Fibroblast of lung (primary cell): Measurements from ENCODE around the gene SPSB1. TPM values are rescaled to one million over a fixed set of nuclear protein-coding genes. Genes with fewer than 3 reads are reported as not detected.

ENCODE experiments used
- DNase-seq, 2 donors: peaks; one replicate each; pipeline versions ENCODE4 v3.0.0 to v3.0.0-alpha.2; 2010; ENCODE audit warnings: low read depth in 2 of 2
- H2AFZ ChIP-seq: 2 replicates; pipeline ENCODE4 v1.5.1; 2012; ENCODE audit warnings: low read length, control low read depth, inconsistent platforms
- H3K27ac ChIP-seq: 2 replicates; pipeline ENCODE4 v1.5.1; 2011; ENCODE audit warnings: low read length, control low read depth; ENCODE audit not compliant: insufficient read depth
- H3K27me3 ChIP-seq: 2 replicates; pipeline ENCODE4 v1.5.1; 2011; ENCODE audit warnings: mild to moderate bottlenecking, low read length; ENCODE audit not compliant: control insufficient read depth, insufficient read depth
- H3K36me3 ChIP-seq: 2 replicates; pipeline ENCODE4 v1.5.1; 2011; ENCODE audit warnings: low read length; ENCODE audit not compliant: control insufficient read depth, insufficient read depth
- H3K4me1 ChIP-seq: 2 replicates; pipeline ENCODE4 v1.5.1; 2011; ENCODE audit warnings: low read length; ENCODE audit not compliant: control insufficient read depth, insufficient read depth; ENCODE audit errors: extremely low read depth
- H3K4me2 ChIP-seq: 2 replicates; pipeline ENCODE4 v1.5.1; 2011; ENCODE audit warnings: low read length, control low read depth; ENCODE audit not compliant: insufficient read depth; ENCODE audit errors: extremely low read depth
- H3K4me3 ChIP-seq, 4 experiments: fragments of 200-600 bp in 1 of 4; sonication (generic) in 1 of 4; replicated peaks in 1 of 4; 2 replicates each; pipeline ENCODE4 v1.5.1; 2011 to 2016; ENCODE audit warnings: low read length in 4 of 4, low read depth in 3 of 4, mild to moderate bottlenecking in 3 of 4, control low read depth in 2 of 4, inconsistent platforms in 1 of 4, mixed read lengths in 1 of 4; ENCODE audit not compliant: insufficient read depth in 1 of 4; ENCODE audit errors: control extremely low read depth in 1 of 4
- H3K79me2 ChIP-seq: 2 replicates; pipeline ENCODE4 v1.5.1; 2012; ENCODE audit warnings: mild to moderate bottlenecking, low read length, inconsistent platforms; ENCODE audit not compliant: control insufficient read depth, insufficient read depth
- H3K9ac ChIP-seq: 2 replicates; pipeline ENCODE4 v1.5.1; 2011; ENCODE audit warnings: mild to moderate bottlenecking, low read length, control low read depth; ENCODE audit not compliant: insufficient read depth
- H3K9me3 ChIP-seq: 2 replicates; pipeline ENCODE4 v1.5.1; 2012; ENCODE audit warnings: low read depth, low read length; ENCODE audit not compliant: control insufficient read depth, insufficient read depth
- H4K20me1 ChIP-seq: 2 replicates; pipeline ENCODE4 v1.5.1; 2011; ENCODE audit warnings: low read length; ENCODE audit not compliant: control insufficient read depth, insufficient read depth; ENCODE audit errors: extremely low read depth
- EZH2 ChIP-seq: IDR thresholded peaks from 2 replicates; pipeline ENCODE4 v1.5.1; 2012; ENCODE audit warnings: low read length, control low read depth, mild to moderate bottlenecking; ENCODE audit errors: missing control alignments
- polyA minus RNA-seq: library from RNA; depleted of rRNA, polyadenylated mRNA; stranded (reverse); fragments of >200 nt; gene quantifications from 2 replicates; pipeline ENCODE4 v1.2.3, GENCODE V29; 2011; ENCODE audit warnings: low replicate concordance
- polyA plus RNA-seq, 2 donors: library from polyadenylated mRNA; depleted of rRNA in 1 of 2; stranded (reverse) in 1 of 2; unstranded in 1 of 2; fragments of >200 nt; gene quantifications; 2 replicates each; pipeline ENCODE4 v1.2.1, GENCODE V29; 2011 to 2012; ENCODE audit warnings: missing spikeins in 1 of 2
- total RNA-seq: library from RNA; depleted of rRNA; stranded (reverse); fragments of >200 nt; gene quantifications from 2 replicates; pipeline ENCODE4 v1.2.1, GENCODE V29; 2014
- TF ChIP-seq, protein P1 (sequence below), 2 donors: IDR thresholded peaks in 1 of 2; conservative IDR thresholded peaks in 1 of 2; 1 replicate in 1 of 2; 2 replicates in 1 of 2; pipeline ENCODE4 v1.5.1; 2011 to 2012; ENCODE audit warnings: low read length in 2 of 2, control low read depth in 1 of 2, inconsistent platforms in 1 of 2, low read depth in 1 of 2, mild to moderate bottlenecking in 1 of 2

Gene SPSB1
- 20.0 and 20.6 TPM in 2 replicates for total RNA-seq
- polyA plus RNA-seq = 14.3 and 22.1 TPM in 2 replicates
- 16.8 and 23.7 TPM in 2 replicates for polyA plus RNA-seq (2012)
- 22.8 and 24.7 TPM in 2 replicates for polyA minus RNA-seq

DNA sequence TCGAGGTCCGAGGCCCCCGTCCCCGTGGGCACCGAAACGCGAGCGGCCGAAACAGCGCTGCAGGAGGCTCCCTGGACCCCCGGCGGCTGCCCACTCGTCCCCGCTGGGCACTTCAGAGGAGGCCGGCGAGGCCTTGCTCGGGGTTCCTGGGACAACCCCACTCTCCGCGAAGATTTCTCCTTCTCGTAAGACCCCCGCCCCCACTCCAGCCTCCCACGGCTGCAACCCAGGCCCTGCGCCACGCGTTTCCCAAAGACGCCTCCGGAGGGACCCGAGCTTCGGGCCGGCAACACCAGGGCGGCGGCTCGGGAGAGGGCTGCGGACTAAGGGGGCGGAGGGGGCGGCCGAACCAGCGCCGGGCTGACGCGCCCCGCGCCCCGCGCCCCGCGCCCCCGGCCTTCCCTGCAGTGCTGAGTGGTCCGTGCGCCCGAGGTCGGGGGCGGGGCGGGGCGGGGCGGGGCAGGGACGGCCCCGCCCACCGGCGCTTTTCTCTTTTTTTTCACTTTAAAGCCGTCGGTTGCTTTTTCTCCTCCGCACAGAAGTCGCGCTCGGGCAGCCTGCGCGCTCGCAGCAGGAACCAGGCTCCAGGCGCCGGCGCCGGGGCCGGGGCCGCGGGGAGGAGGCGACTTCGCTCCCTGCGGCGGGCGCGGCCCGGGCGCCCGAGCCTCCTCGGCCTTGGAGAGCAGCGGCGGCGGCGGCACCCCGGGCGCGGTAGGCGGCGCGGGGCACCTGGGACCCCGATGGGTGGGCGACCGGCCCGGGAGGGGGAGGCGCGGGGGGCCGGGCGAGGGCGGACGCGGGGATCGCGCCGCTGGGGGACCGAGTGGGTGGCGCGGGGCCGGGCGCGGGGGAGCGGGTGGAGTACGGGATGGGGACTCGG, at the start of gene SPSB1:
TSS of gene SPSB1 (plus strand) at position 534 of the 880 bp plus-strand sequence. CDS start 62,998 bp downstream, outside the sequence.
- DNase-seq = peak; percentile 77 to 87
- no peak for TF ChIP-seq EZH2
- TF ChIP-seq, protein P1, sequence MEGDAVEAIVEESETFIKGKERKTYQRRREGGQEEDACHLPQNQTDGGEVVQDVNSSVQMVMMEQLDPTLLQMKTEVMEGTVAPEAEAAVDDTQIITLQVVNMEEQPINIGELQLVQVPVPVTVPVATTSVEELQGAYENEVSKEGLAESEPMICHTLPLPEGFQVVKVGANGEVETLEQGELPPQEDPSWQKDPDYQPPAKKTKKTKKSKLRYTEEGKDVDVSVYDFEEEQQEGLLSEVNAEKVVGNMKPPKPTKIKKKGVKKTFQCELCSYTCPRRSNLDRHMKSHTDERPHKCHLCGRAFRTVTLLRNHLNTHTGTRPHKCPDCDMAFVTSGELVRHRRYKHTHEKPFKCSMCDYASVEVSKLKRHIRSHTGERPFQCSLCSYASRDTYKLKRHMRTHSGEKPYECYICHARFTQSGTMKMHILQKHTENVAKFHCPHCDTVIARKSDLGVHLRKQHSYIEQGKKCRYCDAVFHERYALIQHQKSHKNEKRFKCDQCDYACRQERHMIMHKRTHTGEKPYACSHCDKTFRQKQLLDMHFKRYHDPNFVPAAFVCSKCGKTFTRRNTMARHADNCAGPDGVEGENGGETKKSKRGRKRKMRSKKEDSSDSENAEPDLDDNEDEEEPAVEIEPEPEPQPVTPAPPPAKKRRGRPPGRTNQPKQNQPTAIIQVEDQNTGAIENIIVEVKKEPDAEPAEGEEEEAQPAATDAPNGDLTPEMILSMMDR (conservative IDR thresholded peaks at IDR 0.05 in 1 of 2, IDR thresholded peaks at IDR 0.05 in 1 of 2; ENCODE audit: low read depth in 1 of 2, low read length in 2 of 2) = no peak

DNA sequence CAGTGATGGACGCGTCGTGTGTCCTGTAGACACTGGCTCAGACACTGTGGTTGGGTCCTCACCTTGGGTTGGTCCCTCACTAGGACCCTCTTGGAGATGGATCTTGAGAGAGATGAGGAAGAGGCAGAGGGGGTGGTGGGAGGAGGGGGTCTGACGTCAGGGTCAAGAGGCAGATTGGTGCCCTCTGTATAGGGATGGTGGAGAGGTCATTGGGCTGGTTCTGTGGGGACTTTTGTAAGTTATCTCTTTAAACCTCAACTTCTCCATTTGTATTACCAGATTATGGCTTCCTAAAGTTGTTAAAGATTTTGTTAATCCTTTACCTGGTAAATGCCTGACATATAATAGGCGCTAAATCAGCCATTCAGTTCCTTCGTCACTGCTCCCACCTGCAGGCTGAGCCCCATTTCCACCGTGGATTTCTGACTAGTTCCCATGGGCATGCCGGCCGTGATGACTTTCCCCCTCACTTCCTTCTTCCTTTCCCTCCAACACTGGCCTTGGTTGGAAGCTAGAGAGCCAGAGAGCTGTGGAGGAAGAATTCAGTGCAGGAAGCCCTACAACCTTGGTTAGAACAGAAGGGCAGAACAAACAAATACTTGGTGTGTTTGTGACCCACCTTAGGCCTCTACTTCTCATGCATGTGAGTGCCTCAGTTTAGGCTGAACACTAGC, 49.5 kb upstream of the SPSB1 start:
- H3K9me3 ChIP-seq = no peaks in the 10 kb centered on the region
- TF ChIP-seq EZH2 = no peak
- TF ChIP-seq, protein P1 (conservative IDR thresholded peaks at IDR 0.05 in 1 of 2, IDR thresholded peaks at IDR 0.05 in 1 of 2; ENCODE audit: low read depth in 1 of 2, low read length in 2 of 2) = no peak
- no peaks in the 10 kb centered on the region for H3K79me2 ChIP-seq
- H3K9ac ChIP-seq = no peak overlapping the region
- H3K27ac ChIP-seq = no peak overlapping the region
- no peaks in the 10 kb centered on the region for H4K20me1 ChIP-seq
- H3K4me3 ChIP-seq = no peak overlapping the region
- no peak overlapping the region for H3K4me2 ChIP-seq
- peaks cover 5% of the 10 kb centered on the region for H3K36me3 ChIP-seq
- no peak overlapping the region for H2AFZ ChIP-seq
- H3K27me3 ChIP-seq = no peaks in the 10 kb centered on the region
- H3K4me1 ChIP-seq = peaks cover 2% of the 10 kb centered on the region
- DNase-seq = no peak

More for the DNA sequence above, at the start of gene SPSB1:
- H3K9ac ChIP-seq = peak within 1 kb of the TSS; percentile 86
- peak within 1 kb of the TSS; percentile 84 to 100 (median 99) for H3K4me3 ChIP-seq
- H3K9me3 ChIP-seq = no peaks in the 10 kb centered on the region
- H3K79me2 ChIP-seq = peaks cover 42% of the 10 kb centered on the region
- peaks cover 24% of the 10 kb centered on the region for H3K4me1 ChIP-seq
- H3K4me2 ChIP-seq = peak within 1 kb of the TSS; percentile 93
- peak within 1 kb of the TSS; percentile 94 for H3K27ac ChIP-seq
- H3K27me3 ChIP-seq = no peaks in the 10 kb centered on the region
- H4K20me1 ChIP-seq = peaks cover 1% of the 10 kb centered on the region
- H2AFZ ChIP-seq = peak within 1 kb of the TSS; percentile 29
- peaks cover 4% of the 10 kb centered on the region for H3K36me3 ChIP-seq
